BJ (cell line): Measurements from ENCODE around the gene TBK1. TPM values are rescaled to one million over a fixed set of nuclear protein-coding genes. Genes with fewer than 3 reads are reported as not detected.

Source experiments
- CTCF ChIA-PET: fragments of 350-600 bp; formaldehyde crosslinking; extraction: SDS; loops from one replicate; lab custom pipeline; 2021; ENCODE audit warnings: antibody characterized with exemption, inconsistent platforms; lab: Yijun Ruan, JAX
- POLR2A ChIA-PET: fragments of 300-600 bp; sonication (Branson Sonifier 250); formaldehyde crosslinking; extraction: SDS; loops from one replicate; lab custom pipeline; 2021; ENCODE audit warnings: antibody characterized with exemption; lab: Charles Lee
- DNase-seq: peaks from one replicate; pipeline ENCODE4 v3.0.0-alpha.2; 2011; ENCODE audit warnings: low read depth
- H3K27me3 ChIP-seq: 2 replicates; pipeline ENCODE4 v1.6.0; 2011; ENCODE audit warnings: low read length; ENCODE audit not compliant: control insufficient read depth, insufficient read depth
- H3K36me3 ChIP-seq: 2 replicates; pipeline ENCODE4 v1.5.1; 2011; ENCODE audit warnings: low read length; ENCODE audit not compliant: control insufficient read depth, insufficient read depth
- H3K4me3 ChIP-seq: 2 replicates; pipeline ENCODE4 v1.5.1; 2011; ENCODE audit warnings: low read depth, mild to moderate bottlenecking, control low read depth, low read length
- polyA plus RNA-seq: library from polyadenylated mRNA; depleted of rRNA; stranded (reverse); fragments of >200 nt; gene quantifications from 2 replicates; pipeline ENCODE4 v1.2.3, GENCODE V29; 2011; rRNA removed
- TF ChIP-seq, protein P1 (sequence below): IDR thresholded peaks from 2 replicates; pipeline ENCODE4 v1.5.1; 2011; ENCODE audit warnings: low read depth, mild to moderate bottlenecking, control low read depth, inconsistent platforms, low read length, moderate library complexity; ENCODE audit not compliant: insufficient read depth

The TBK1 gene
- polyA plus RNA-seq, 1 experiment: 5.7 TPM

- no peak for DNase-seq
- Histone ChIP-seq H3K4me3 (no peak overlapping the region), H3K36me3 (no peaks in the 10 kb centered on the region), H3K27me3 (peaks cover 6% of the 10 kb centered on the region; the same call in 1 of the 2 replicates)
- CTCF ChIA-PET: interaction anchor here (0.9 to 6.6 kb wide), 30 partner anchors 8 to 244 kb away, joined by 3 to 167 read pairs (median 4); partner anchors contain the start of gene RASSF3
- TF ChIP-seq, protein P1, sequence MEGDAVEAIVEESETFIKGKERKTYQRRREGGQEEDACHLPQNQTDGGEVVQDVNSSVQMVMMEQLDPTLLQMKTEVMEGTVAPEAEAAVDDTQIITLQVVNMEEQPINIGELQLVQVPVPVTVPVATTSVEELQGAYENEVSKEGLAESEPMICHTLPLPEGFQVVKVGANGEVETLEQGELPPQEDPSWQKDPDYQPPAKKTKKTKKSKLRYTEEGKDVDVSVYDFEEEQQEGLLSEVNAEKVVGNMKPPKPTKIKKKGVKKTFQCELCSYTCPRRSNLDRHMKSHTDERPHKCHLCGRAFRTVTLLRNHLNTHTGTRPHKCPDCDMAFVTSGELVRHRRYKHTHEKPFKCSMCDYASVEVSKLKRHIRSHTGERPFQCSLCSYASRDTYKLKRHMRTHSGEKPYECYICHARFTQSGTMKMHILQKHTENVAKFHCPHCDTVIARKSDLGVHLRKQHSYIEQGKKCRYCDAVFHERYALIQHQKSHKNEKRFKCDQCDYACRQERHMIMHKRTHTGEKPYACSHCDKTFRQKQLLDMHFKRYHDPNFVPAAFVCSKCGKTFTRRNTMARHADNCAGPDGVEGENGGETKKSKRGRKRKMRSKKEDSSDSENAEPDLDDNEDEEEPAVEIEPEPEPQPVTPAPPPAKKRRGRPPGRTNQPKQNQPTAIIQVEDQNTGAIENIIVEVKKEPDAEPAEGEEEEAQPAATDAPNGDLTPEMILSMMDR: no peak
- POLR2A ChIA-PET: interaction anchor here (0.6 kb wide), 1 partner anchor 149 kb away, joined by 3 read pairs; no protein-coding TSS in a partner anchor
Measured at GRCh38 chr12:64549108-64549507, 97.2 kb downstream of the TBK1 start.

DNA sequence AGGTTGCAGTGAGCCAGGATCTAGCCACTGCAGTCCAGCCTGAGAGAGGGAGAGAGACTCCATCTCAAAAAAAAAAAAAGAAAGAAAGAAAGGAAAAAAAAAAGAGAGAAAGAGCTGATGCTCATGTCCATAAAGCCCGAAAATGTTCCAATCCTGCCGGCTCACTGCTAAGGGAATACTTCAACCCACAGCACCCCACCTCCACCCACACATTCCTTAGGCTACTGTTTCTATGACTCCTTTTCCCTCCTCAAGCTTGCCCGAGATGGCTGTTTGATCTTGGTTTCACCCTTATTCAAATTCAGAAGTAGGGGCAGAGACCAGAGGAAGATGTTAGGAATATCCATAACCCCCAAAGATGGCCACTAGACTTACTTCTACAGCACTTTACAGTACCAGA, 98.8 kb downstream of the TBK1 start:
- ChIA-PET POLR2A (interaction anchor here (0.6 kb wide), 1 partner anchor 61 kb away, joined by 13 read pairs; no protein-coding TSS in a partner anchor), CTCF (interaction anchor here (0.8 to 6.6 kb wide), 7 partner anchors 10 to 251 kb away, joined by 3 to 167 read pairs (median 4); no protein-coding TSS in a partner anchor)
- H3K36me3 ChIP-seq: no peaks in the 10 kb centered on the region
- no peak for DNase-seq
- no peak overlapping the region for H3K4me3 ChIP-seq
- peaks cover 6% of the 10 kb centered on the region; the same call in 1 of the 2 replicates for H3K27me3 ChIP-seq
- TF ChIP-seq, protein P1: no peak

- CTCF ChIA-PET: interaction anchor here (0.5 to 6.6 kb wide), 5 partner anchors 9 to 180 kb away, joined by 3 to 167 read pairs (median 3); no protein-coding TSS in a partner anchor
- Histone ChIP-seq H3K36me3 (no peaks in the 10 kb centered on the region), H3K4me3 (no peak overlapping the region), H3K27me3 (peaks cover 8% of the 10 kb centered on the region)
- TF ChIP-seq, protein P1: no peak
- POLR2A ChIA-PET: interaction anchor here (0.6 kb wide), 1 partner anchor 530 kb away, joined by 3 read pairs; no protein-coding TSS in a partner anchor
- DNase-seq: peak; percentile 48
Measured at GRCh38 chr12:64551676-64552075, 99.8 kb downstream of the TBK1 start.

Other genes with a start within 250 kb of the TBK1 start
- 3.3 and 3.8 TPM in 2 replicates for gene KICS2, start 229.8 kb upstream of the TBK1 start, polyA plus RNA-seq
- gene C12orf56, start 61.4 kb upstream of the TBK1 start, polyA plus RNA-seq: not detected in 2 replicates
- 77.4 and 188 TPM in 2 replicates for gene XPOT, start 47.7 kb upstream of the TBK1 start, polyA plus RNA-seq
- 22.3 and 27.7 TPM in 2 replicates for gene RASSF3, start 158.4 kb downstream of the TBK1 start, polyA plus RNA-seq